ENCODE data around the gene KRT6A. TPM values are rescaled to one million over a fixed set of nuclear protein-coding genes. Genes with fewer than 3 reads are reported as not detected.

KRT6A gene
- total and polyA plus RNA-seq, 2 donors (not counting 1 experiment from before 2014, with no cell fraction given) = not detected

GRCh38 chr12:52537101-52537500 is 44.0 kb upstream of the KRT6A start:
- H4K20me1 ChIP-seq (ENCODE audit: control insufficient read depth, insufficient read depth, low read length, poor library complexity, severe bottlenecking) = no peaks in the 10 kb centered on the region
- no peak overlapping the region for H2AFZ ChIP-seq (ENCODE audit: insufficient read depth, low read depth, low read length, poor library complexity, severe bottlenecking)
- ChIA-PET POLR2A (no interaction called here), CTCF (no interaction called here)
- H3K4me2 ChIP-seq (replicated peaks; ENCODE audit: low read depth, low read length, poor library complexity, severe bottlenecking) = no peak overlapping the region
- H3K79me2 ChIP-seq (ENCODE audit: control insufficient read depth, insufficient read depth, low read length) = no peaks in the 10 kb centered on the region
- WGBS (ENCODE audit: insufficient coverage) = 82% methylated on average over 3 of the region's 3 CpGs
- H3K9me3 ChIP-seq (ENCODE audit: control extremely low read depth in 1 of 3, control insufficient read depth in 2 of 3, insufficient read depth in 1 of 3, low read length in 2 of 3) = peaks cover 0 to 6% (median 0%) of the 10 kb centered on the region in 3 donors
- no peak overlapping the region for H3K27ac ChIP-seq (ENCODE audit: low read length in 2 of 2)
- peaks cover 0 to 5% (median 0%) of the 10 kb centered on the region in 4 experiments for H3K27me3 ChIP-seq (replicated peaks in 1 of 4; ENCODE audit: control extremely low read depth in 1 of 4, control insufficient read depth in 3 of 4, insufficient read depth in 4 of 4, low read length in 3 of 4)
- intact Hi-C loops (cut with micrococcal nuclease) = no loop called here
- H3K4me1 Mint-ChIP-seq = no peaks in the 10 kb centered on the region
- TF ChIP-seq CTCF (IDR thresholded peaks at IDR 0.05) (no peak), EZH2 (IDR thresholded peaks at IDR 0.05; ENCODE audit: borderline replicate concordance, insufficient read depth, low read depth, low read length, poor library complexity, severe bottlenecking) (no peak)
- no peak overlapping the region for H3K27ac Mint-ChIP-seq
- no peak for ATAC-seq (ENCODE audit: low read depth)
- DNase-seq = no peak
- H3K9me3 Mint-ChIP-seq (ENCODE audit: insufficient read depth) = no peaks in the 10 kb centered on the region
- H3K4me3 Mint-ChIP-seq = no peak overlapping the region
- no peaks in the 10 kb centered on the region for H3K4me1 ChIP-seq (ENCODE audit: control insufficient read depth in 2 of 2, insufficient read depth in 2 of 2, low read length in 2 of 2)
- no peaks in the 10 kb centered on the region for H3K36me3 ChIP-seq (replicated peaks in 1 of 2; ENCODE audit: control extremely low read depth in 1 of 2, control insufficient read depth in 1 of 2, extremely low read depth in 1 of 2, insufficient read depth in 2 of 2, low read length in 1 of 2)
- H3K4me3 ChIP-seq (ENCODE audit: control extremely low read depth in 1 of 5, extremely low read depth in 1 of 5, insufficient read depth in 1 of 5, low read depth in 2 of 5, low read length in 4 of 5) = no peak overlapping the region
- H3K27me3 Mint-ChIP-seq = peaks cover 4% of the 10 kb centered on the region
- H3K9ac ChIP-seq (ENCODE audit: low read length) = no peak overlapping the region

- CTCF ChIA-PET = no interaction called here
- H3K4me3 ChIP-seq (ENCODE audit: control extremely low read depth in 1 of 5, extremely low read depth in 1 of 5, insufficient read depth in 1 of 5, low read depth in 2 of 5, low read length in 4 of 5) = no peak overlapping the region
- no peaks in the 10 kb centered on the region for H3K9me3 Mint-ChIP-seq (ENCODE audit: insufficient read depth)
- ATAC-seq (ENCODE audit: low read depth) = no peak
- H3K9ac ChIP-seq (ENCODE audit: low read length) = no peak overlapping the region
- WGBS (ENCODE audit: insufficient coverage) = no CpG with 5 or more reads among the region's 1 CpG
- H2AFZ ChIP-seq (ENCODE audit: insufficient read depth, low read depth, low read length, poor library complexity, severe bottlenecking) = no peak overlapping the region
- no peak for TF ChIP-seq EZH2 (IDR thresholded peaks at IDR 0.05; ENCODE audit: borderline replicate concordance, insufficient read depth, low read depth, low read length, poor library complexity, severe bottlenecking)
- TF ChIP-seq CTCF (IDR thresholded peaks at IDR 0.05) = no peak
- POLR2A ChIA-PET = no interaction called here
- peaks cover 0 to 5% (median 0%) of the 10 kb centered on the region in 4 experiments for H3K27me3 ChIP-seq (replicated peaks in 1 of 4; ENCODE audit: control extremely low read depth in 1 of 4, control insufficient read depth in 3 of 4, insufficient read depth in 4 of 4, low read length in 3 of 4)
- no peak overlapping the region for H3K27ac Mint-ChIP-seq
- H3K36me3 ChIP-seq (replicated peaks in 1 of 2; ENCODE audit: control extremely low read depth in 1 of 2, control insufficient read depth in 1 of 2, extremely low read depth in 1 of 2, insufficient read depth in 2 of 2, low read length in 1 of 2) = no peaks in the 10 kb centered on the region
- no peaks in the 10 kb centered on the region for H3K4me1 ChIP-seq (ENCODE audit: control insufficient read depth in 2 of 2, insufficient read depth in 2 of 2, low read length in 2 of 2)
- H3K27ac ChIP-seq (ENCODE audit: low read length in 2 of 2) = no peak overlapping the region
- intact Hi-C loops (cut with micrococcal nuclease) = no loop called here
- no peak overlapping the region for H3K4me3 Mint-ChIP-seq
- H3K27me3 Mint-ChIP-seq = peaks cover 4% of the 10 kb centered on the region
- DNase-seq = no peak
- H3K79me2 ChIP-seq (ENCODE audit: control insufficient read depth, insufficient read depth, low read length) = no peaks in the 10 kb centered on the region
- no peaks in the 10 kb centered on the region for H3K4me1 Mint-ChIP-seq
- no peak overlapping the region for H3K4me2 ChIP-seq (replicated peaks; ENCODE audit: low read depth, low read length, poor library complexity, severe bottlenecking)
- no peaks in the 10 kb centered on the region for H4K20me1 ChIP-seq (ENCODE audit: control insufficient read depth, insufficient read depth, low read length, poor library complexity, severe bottlenecking)
- H3K9me3 ChIP-seq (ENCODE audit: control extremely low read depth in 1 of 3, control insufficient read depth in 2 of 3, insufficient read depth in 1 of 3, low read length in 2 of 3) = peaks cover 0 to under 1% (median 0%) of the 10 kb centered on the region in 3 donors
Measured at GRCh38 chr12:52535574-52535973, 42.5 kb upstream of the KRT6A start.

Data from B cell (primary cell).